Suppressor macrophage treated with lipopolysaccharide for 1 hour (primary cell): ENCODE measurements around the gene SYAP1.
A peak's percentile ranks its signal among the peaks of the same experiment; 100 is the strongest.
"Not testable (repeated sequence)": the region's sequence is repeated elsewhere in the genome, so short reads cannot be mapped to it uniquely, and the experiment has no call there.

Experiments
- DNase-seq, 3 donors: peaks; one replicate each; pipeline ENCODE4 v3.0.0-alpha.2; 2020 to 2022

SYAP1 gene

DNA sequence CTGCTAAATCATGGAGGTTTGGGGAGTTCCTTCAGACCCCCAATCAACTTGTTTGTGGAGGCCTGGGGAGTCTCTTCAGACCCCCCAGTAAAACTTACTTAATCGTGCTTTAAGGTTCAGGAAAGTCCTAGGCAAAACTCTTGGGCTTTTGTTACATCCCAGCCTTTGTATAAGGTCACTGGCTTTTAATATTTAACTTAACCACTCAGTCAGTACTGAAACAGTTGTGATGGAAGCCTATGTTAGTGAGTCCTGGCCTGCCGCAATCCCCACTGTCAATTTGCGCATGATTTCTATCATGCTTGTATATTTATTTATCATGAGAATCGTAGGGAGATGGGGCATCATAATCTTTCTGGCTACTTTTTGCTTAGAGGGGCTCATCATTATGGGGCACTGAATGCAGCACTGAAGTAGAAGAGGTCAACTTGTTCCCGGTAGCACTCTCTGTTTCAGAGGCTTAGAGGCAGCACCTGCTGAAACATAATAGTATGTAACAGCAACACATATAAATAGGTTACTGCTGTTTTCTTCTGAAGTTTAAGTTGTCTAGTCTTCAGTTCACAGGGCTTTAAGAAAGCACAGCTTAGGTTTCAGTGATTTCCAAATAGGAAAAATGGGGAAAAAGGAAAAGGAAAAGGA lies 7.1 kb downstream of the SYAP1 start:
- not testable (repeated sequence) for DNase-seq

DNA sequence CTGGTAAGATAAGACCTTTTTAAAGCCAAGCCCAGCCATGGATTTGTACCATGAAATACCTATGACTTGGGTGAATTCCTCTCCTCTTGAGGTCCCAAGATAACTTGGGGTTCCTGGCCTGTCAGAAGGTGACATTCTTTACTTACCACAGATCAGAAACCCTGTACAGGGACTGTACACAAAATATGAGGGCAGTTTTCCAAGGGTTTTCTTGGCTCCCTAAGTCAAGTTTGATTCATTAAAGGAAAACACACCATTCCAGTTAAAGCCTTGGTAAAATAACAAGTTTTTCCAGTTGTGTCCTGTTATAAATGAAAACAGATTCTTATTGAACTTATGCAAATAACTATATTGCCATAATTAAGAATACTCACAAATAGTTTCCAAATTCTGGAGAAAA lies 8.2 kb downstream of the SYAP1 start:
- no peak for DNase-seq

DNA sequence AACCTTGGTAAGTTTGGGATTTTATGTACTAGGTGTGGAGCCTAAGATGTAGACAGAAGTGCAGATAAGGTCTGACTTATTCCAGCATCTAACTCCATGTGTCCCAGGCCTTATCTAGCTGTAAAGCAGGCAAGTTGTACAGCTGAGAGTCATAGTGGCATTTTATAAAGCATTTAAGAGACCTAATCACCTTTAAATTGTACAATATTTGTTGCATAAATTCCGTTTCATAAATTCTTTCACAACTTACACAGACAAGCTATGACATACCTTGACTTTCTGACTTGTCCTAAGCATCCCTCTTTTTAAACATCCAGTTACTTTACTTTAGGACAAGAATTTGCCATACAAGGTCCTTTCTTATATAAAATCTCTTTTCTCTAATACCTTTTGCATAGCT lies 11.0 kb downstream of the SYAP1 start:
- no peak for DNase-seq

DNA sequence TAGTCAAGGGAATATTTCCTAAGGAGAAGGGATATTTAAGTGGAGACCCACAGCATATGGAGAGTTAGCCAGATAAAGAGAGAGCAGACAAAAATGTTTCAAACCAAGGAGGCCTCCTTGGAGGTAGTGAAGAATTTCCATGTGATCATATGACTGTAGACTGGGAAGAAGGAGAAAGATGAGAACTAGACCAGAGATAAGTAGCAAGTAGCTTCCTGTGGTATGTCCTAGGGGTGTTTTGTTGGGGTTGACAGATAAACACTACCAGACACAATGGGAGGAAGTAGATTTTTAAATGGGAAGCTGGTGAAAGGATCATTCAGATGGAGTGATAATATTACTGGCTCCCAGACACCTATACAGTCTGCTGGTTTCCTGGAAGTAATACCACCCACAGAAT lies 13.6 kb downstream of the SYAP1 start:
- DNase-seq: no peak

DNA sequence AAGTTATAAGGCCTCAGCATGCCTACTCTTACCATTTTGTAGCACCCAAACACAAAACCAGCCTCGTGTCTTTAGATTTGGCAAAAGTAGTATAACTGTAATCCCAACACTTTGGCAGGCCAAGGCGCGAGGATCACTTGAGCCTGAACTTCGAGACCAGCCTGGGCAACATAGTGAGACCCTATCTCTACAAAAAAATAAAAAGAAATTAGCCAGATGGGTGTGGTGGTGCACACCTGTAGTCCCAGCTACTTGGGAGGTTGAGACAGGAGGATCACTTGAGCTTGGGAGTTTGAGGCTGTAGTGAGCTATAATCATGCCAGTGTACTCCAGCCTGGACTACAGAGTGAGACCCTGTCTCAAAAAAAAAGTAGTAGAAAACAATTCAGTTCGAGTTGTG lies 17.6 kb downstream of the SYAP1 start:
- no peak for DNase-seq

DNA sequence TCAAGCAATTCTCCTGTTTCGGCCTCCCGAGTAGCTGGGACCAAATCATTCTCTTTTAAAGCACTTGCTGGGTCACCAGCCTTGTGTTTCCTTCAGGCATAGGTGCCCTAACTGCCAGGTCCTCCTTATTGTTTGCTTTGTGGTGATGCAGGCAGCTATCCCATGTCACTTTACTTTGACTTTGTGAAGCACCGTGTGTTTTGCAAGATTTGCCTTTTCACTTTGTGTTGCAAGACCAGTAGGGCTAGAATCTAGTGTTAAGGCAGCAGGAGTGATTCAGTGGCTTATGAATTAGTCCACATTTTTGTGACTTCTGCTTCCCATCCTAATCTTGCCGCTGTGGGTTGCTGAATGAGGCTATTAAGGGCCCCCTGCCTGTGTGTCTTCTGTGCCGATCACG lies 20.2 kb downstream of the SYAP1 start:
- DNase-seq: peak in 1 of 3 donors; percentile 1

DNA sequence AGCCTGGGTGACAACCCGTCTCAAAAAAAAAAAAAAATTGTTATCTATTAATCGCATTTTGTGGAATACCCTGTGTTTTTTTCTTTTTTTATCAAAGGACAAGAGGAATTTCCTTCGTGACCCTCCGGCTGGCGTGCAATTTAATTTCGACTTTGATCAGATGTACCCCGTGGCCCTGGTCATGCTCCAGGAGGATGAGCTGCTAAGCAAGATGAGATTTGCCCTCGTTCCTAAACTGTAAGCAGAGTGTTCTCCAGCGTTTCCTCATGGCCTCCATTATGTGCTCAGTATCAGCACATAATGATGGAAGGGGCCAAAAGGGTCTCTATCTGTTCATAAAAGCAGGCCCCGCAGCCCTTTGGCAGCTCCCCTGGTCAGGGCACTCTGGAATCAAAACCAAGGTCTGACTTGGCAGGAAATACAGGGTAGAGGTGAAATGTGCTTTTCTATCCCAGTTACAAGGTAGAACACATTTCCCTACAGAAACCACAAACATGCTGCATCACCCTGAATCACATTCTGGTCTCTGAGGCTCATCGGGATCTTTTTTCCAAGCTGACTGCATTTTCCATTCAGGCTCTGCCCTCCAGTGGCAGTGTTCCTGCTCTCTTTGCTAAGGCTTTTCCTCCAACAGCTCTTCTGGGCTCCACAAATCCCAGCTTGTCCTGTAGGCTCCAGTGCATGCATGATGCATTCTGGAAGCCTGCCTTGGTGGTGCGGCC lies 24.4 kb downstream of the SYAP1 start:
- no peak for DNase-seq

DNA sequence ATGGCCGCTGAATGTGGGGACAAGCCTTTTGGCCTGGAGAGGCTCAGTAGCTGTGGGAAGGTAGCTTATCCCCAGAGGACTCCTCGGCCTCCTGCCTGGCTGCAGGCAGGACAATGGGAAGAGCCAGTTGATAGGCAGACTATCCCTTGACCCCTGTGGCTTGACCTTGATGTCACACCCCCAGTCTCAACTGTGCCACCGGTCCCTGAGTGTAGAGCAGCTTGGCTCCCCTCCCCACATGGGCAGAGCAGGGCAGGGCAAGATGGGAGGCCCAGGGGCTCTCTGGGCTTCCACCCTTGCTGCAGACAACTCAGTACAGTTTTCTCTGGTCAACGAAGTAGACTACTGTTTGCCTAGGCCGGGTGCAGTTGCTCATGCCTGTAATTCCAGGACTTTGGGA lies 25.7 kb downstream of the SYAP1 start:
- DNase-seq: no peak

DNA sequence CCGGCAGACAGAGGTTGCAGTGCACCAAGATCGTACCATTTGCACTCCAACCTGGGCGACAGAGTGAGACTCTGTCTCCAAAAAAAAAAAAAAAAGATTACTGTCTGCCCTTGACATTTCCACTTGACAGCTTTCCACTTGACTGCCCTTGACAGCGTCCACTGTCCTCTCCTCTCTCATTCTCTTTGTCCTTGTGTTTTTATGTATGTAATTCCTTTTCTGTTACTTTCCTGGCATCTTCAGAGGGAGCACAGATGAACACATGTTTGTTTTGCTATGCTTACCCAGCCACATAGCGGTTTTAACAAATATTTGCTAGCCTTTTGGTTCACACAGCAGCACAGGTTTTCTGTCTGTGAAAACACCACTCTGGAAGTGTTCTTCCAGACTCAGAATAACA lies 26.2 kb downstream of the SYAP1 start:
- DNase-seq: no peak

DNA sequence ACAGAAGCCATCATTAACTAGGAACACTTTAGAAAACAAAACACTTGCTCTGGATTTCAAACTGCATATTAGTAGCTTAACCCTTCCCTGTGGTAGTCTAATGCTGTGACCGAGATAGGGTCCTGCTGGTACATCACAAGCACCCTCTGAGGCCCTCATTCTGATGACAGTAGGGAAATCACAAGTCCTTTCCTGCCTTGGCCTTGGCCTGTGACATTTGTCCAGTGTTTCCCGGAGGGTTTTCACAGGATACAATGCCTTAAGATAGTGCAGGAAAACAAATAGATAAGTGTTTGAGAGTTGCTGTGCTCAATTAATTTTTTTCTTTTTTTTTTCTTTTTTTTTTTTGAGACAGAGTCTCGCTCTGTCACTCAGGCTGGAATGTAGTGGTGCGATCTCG lies 29.0 kb downstream of the SYAP1 start:
- no peak for DNase-seq

DNA sequence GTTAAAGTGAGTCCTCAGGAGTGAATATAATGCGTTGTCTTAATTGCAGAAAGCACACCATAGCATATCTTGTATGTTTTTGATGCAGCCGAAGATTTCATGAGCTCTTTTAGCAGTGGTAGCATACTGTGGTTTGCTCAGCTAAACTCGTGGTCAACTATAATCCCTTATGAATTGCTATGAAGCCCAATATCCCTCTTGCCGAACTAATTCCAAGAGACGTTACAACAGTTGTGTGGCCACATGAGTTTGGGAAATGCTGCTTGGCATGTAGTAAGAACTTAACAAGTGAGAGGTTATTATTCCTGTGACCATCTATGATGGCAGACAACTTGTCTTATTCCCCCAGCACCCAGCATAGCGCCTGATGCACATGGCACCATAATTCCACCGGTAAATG lies 30.7 kb downstream of the SYAP1 start:
- no peak for DNase-seq

DNA sequence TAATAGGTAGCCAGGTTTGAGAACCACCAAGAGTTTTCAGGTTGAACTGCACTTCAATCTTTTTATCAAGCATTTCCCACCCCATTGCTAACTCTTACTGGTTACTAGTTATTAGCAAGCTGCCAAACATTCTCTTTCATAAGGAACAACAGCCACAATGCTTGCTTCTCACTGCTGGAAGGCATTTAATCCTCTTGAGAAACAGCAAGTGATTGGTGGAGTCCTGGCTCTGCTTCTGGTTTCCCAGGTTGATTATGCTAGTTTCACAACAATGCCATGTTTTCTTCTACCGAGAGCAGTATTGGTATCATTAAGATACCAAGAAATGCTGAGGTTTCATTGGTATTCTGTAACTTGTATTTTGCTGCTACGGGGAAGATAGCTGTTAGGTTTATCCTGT lies 34.6 kb downstream of the SYAP1 start:
- no peak for DNase-seq

DNA sequence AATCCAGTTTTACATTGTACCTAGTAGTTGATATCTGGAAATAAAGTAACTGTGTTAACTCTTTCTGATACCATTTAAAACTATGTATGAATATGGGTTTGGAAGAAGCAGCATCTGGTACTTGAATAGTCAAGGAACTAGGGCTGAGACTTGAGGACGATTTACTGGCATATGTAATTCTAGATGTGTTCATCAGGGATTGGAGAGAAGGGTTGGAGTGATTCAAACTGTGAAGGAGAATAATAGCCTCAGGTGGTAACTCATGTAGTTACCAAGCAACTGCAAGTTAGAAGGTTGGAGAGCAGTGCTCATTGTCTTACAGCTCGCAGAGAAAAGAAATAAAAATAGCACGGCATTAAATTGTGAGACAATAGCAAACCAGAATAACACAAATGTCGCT lies 37.3 kb downstream of the SYAP1 start:
- no peak for DNase-seq

DNA sequence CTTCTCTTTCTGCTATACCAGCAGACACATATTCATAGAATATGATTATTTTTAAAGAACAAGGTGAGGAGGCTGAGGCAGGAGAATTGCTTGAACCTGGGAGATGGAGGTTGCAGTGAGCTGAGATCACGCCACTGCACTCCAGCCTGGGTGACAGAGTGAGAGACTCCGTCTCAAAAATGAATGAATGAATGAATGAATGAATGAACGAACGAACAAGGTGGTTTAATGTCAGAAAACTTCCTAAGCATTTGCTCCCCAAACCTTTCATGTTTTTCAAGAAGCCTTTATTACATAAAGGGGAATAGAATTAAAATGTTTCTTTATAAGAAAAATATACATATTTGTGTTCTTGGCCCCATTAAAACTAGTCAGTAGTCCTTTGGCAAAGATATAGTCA lies 42.1 kb downstream of the SYAP1 start:
- DNase-seq: not testable (repeated sequence)

DNA sequence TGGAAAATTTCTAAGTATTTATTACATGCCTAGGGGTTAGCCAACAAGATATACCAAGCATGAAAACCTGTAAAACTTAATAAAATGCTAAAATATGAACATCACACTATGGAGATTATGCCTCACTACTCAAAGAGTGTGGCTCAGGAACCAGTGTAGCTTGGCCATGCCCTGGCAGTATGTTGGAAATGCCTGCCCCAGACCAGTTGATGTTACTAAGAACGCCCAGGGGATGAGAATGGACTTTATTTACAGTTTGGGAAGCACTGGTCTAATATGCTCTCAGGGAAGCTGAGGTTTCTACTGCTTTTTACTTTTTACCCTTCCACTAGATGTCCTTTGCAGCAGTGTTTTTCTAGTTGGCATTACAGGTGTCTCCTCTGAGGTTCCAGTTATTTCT lies 43.2 kb downstream of the SYAP1 start:
- DNase-seq: no peak

DNA sequence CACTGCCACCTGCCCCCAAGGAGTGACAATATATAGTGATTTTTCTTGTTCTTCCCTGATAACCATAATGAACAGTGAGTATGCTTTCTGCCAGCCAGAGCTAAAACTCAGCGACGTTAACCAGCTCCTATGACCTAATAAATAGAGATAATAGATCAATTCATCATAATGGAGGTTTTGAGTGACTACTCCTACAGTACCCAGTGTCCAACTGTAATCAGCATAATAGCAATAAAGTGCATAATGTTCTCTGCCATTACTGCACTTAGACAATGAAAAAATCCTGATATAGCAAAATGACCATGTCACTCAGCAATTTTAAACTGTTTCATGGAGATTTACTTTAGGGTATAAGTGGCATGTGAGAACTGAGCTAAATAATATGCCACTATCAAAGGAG lies 46.2 kb downstream of the SYAP1 start:
- no peak for DNase-seq

DNA sequence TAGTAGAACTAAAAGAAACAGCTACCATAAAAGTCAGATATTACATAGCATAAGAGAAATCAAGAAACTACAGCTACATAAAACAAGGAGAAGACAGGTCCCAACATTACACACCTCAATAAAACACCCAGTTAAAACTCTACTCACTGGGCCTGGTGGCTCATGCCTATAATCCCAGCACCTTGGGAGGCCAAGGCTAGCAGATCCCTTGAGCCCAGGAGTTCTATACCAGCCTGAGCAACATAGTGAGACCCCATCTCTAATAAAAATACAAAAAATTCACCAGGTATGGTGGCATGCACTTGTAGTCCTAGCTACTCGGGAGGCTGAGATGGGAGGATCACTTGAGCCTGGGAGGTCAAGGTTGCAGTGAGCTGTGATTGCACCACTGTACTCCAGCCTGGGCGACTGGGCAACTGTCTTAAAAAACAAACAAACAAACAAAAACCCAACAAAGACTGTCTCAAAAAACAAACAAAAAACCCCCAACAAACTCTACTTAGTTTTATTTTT lies 51.6 kb downstream of the SYAP1 start:
- no peak for DNase-seq

DNA sequence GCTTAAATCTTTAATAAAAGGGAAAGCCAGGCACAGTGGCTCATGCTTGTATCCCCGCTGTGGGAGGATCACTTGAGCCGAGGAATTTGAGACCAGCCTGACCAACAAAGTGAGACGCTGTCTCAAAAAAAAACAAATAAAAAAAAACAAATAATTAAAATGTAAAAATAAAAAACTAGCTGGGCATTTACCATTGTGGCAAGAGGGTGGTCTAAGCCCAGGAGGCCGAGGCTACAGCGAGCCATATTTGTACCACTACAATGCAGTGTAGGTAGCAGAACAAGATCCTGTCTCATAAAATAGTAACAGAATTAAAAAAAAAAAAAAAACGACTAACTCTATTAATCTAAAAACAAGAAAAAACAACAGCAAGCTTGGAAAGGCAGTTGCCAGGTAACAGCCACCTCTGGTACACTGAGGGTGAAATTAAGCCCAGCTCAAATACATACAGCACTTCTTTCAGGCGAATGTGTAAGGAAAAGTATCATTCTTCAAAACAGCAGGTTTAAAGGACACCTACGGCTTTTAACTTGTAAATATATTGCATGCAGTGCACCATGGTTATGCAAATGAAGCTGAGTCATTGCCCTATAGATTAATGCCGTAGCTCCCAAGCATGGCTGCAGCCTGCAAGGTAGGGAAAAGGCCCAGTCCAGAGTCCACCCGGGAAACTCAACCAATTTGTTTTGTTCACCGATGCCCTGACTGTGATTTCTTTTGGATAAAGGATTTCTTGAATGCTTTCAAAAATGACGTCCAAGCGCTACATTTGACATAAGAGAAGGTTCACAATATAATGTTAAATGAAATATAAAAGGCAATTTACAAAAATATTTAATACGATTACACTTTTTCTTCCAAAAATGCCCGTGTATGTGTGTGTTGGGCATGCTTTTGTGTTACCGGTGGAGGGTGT lies 52.3 kb downstream of the SYAP1 start:
- DNase-seq: peak in 1 of 3 donors; percentile 18

DNA sequence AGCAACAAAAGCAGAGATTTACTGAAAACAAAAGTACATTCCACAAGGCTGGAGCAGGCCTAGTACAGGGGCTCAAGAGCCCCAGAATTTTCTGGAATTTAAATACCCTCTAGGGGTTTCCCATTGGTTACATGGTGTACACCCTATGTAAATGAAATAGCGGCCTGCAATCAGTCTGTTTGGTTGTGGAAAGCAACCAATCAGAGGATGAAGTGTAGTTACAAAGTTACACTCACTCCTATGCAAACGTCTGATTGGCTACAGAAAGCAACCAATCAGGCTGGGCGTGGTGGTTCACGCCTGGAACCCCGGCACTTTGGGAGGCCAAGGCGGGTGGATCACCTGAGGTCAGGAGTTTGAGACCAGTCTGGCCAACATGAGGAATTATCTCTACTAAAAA lies 53.0 kb downstream of the SYAP1 start:
- no peak for DNase-seq

DNA sequence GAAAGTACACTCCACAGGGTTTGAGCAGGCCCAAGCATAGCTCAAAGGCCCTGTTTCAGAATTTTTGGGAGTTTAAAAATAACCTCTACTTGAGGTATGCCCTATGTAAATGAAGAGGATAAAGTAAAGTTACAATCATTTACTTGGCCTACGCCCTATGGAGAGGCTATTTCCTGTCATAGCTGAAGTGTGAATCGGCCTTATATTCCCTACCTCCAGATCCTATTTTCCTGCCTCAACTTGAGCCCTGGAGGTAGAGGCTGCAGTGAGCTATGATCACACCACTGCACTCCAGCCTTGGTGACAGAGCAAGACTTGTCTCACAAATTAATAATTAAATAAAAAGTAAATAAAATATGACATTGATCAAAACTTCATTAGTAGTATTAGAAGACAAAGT lies 55.3 kb downstream of the SYAP1 start:
- DNase-seq: no peak

DNA sequence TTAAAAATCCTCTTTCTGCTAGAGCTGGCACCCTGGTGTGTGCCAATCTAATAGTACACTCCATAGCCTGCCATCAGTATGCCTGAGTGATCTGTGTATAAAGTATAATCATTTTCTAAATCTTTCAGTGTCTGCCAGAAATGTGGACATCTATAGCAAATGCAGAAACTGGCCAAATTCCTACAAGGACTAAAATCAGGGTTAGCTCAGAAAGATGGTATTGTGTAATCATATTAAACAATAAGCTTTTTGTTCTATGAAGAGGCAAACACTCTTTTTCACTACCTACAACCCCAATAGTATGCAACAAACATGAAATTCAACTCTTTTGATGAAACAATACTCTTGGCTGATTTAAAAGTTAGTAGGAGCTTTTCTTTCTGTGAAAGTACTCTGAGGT lies 59.1 kb downstream of the SYAP1 start:
- no peak for DNase-seq

DNA sequence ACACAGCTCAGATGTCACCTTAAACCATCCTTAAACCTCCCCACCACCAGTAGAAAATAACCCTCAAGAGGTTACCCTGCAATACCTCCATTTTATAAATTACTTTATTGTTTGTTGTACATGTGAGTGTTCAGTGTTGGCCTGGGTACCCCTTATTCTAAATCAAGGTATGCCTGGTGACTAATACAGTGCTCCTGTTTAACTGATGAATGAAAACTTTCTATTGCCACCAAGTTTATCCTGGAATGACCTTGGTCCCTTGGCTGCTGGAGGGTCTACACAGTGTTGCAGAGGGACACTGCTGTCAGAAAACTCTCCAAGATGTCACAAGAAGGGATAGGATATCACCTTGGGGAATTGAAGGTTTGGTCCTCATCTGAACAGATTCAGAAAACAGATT lies 59.6 kb downstream of the SYAP1 start:
- DNase-seq: no peak

DNA sequence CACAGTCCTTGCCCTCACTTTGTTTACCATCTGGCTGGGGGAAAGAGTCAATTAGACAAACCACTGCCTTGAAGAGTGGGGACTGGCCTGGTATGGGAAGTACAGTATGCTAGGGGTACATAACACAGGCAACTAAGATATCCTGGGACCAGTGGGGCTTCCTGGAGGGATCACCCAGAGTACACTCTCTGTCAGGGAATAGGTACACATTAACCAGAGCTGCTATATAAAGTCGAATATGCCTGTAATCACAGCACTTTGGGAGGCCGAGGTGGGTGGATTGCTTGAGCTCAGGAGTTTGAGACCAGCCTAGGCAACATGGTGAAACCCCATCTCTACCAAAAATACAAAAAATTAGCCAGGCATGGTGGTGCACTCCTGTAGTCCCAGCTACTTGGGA lies 60.4 kb downstream of the SYAP1 start:
- not testable (repeated sequence) for DNase-seq

DNA sequence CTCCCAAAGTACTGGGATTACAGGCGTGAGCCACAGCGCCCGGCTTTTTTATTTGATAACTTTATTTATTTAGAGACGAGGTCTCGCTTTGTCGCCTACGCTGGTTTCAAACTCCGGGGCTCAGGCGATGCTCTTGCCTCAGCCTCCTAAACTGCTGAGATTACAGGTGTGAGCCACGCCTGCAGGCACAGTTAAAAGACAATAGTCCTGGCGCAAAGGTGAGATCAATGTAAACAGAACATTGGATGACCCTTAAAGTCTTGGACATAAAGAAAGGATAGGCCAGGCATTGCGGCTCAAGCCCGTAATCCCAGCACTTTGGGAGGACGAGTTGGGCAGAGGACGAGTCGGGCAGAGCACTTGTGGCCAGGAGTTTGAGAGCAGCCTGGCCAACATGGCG lies 64.0 kb downstream of the SYAP1 start:
- DNase-seq: no peak
